CD4-positive, CD25-positive, alpha-beta regulatory T cell (primary cell): ENCODE data around the gene PC. TPM values are rescaled to one million over a fixed set of nuclear protein-coding genes. Genes with fewer than 3 reads are reported as not detected.

Source experiments
- polyA plus RNA-seq, 4 donors: library from polyadenylated mRNA; unstranded; fragments of 300-500 nt; fragmentation: Illumina TruSeq; gene quantifications; one replicate each; pipeline ENCODE4 v1.2.3, GENCODE V29; 2021
- total RNA-seq: library from RNA; stranded (reverse); gene quantifications from one replicate; pipeline ENCODE4 v1.2.3, GENCODE V29; 2022

PC gene
- total and polyA plus RNA-seq, 5 donors from 2014 or later: 2.0 to 7.4 (median 4.6) TPM

Other genes with a start within 250 kb of the PC start
- 0.52 TPM for gene SPTBN2, start 229.2 kb downstream of the PC start, total RNA-seq
- not detected for gene SPTBN2, start 229.2 kb downstream of the PC start, polyA plus RNA-seq
- gene RCE1, start 114.9 kb downstream of the PC start, total RNA-seq: 45.6 TPM
- 10 to 100 TPM; 20.6 to 26.0 (median 21.6) TPM for gene RCE1, start 114.9 kb downstream of the PC start, polyA plus RNA-seq
- gene LRFN4, start 101.3 kb downstream of the PC start, total RNA-seq: 8.0 TPM
- 1 to 10 TPM in 3 of 4 donors, under 1 TPM in 1; 0.87 to 1.8 (median 1.3) TPM for gene LRFN4, start 101.3 kb downstream of the PC start, polyA plus RNA-seq
- not detected for gene C11orf86, start 16.9 kb upstream of the PC start, total RNA-seq
- not detected for gene C11orf86, start 16.9 kb upstream of the PC start, polyA plus RNA-seq
- not detected for gene SYT12, start 64.8 kb upstream of the PC start, total RNA-seq
- gene SYT12, start 64.8 kb upstream of the PC start, polyA plus RNA-seq: not detected
- gene RHOD, start 98.5 kb upstream of the PC start, total RNA-seq: not detected
- under 1 TPM in 3 of 4 donors, not detected in 1; 0.63 to 0.78 (median 0.72) TPM for gene RHOD, start 98.5 kb upstream of the PC start, polyA plus RNA-seq
- 346 TPM for gene KDM2A, start 160.9 kb upstream of the PC start, total RNA-seq
- gene KDM2A, start 160.9 kb upstream of the PC start, polyA plus RNA-seq: 10 to 100 TPM; 10.7 to 14.4 (median 11.8) TPM